Measurements from ENCODE around the gene UPK1A. TPM values are rescaled to one million over a fixed set of nuclear protein-coding genes. Genes with fewer than 3 reads are reported as not detected.

The UPK1A gene
- total and polyA plus RNA-seq, 2 donors (not counting 3 experiments of a cell fraction or from before 2014, with no cell fraction given): not detected

DNA sequence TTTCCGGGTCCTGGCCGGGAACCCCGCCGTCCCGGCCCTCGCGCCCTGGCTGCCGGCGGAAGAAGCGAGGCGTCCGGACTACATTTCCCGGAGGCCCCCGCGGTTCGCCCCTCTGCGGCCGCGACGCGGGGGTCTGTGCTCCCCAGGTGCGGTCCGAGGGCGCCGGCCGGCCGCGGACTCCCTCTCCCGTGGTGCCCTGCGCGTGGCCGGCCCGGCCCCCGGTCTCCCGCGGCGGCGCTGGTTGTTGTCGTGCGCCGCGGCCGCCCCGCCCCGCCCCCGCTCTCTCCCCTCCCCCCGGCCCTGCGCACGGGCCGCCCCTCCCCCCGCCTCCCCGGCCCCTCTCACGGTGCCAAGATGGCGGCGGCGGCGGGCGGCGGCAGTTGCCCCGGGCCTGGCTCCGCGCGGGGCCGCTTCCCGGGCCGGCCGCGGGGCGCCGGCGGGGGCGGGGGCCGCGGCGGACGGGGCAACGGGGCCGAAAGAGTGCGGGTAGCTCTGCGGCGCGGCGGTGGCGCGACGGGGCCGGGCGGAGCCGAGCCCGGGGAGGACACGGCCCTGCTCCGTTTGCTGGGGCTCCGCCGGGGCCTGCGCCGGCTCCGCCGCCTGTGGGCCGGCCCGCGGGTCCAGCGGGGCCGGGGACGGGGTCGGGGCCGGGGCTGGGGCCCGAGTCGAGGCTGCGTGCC is 51.5 kb downstream of the UPK1A start, which contains the start of gene KMT2B:
TSS of gene KMT2B (plus strand) at position 339 of the 680 bp plus-strand sequence. CDS start at position 355, 16 bp downstream.
- dilution Hi-C loops (cut with MboI; ENCODE audit: extremely low pct_ligation_motif_present, low sequenced_read_pairs) (no loop called here), intact Hi-C loops (cut with micrococcal nuclease) (loop anchor here (1.0 kb wide), 11 partner anchors 16 to 366 kb away; partner anchors contain the start of genes PROSER3, PSENEN and U2AF1L4)
- peaks cover 6 to 17% of the 10 kb centered on the region in 2 experiments for H3K36me3 ChIP-seq (ENCODE audit: control insufficient read depth in 2 of 2, extremely low read depth in 1 of 2, insufficient read depth in 2 of 2, low read length in 2 of 2)
- ChIA-PET CTCF (interaction anchor here (1.0 to 1.8 kb wide), 4 partner anchors 15 to 30 kb away, joined by 3 to 7 read pairs (median 4); partner anchors contain the start of genes LIN37, PSENEN and U2AF1L4), POLR2A (no interaction called here)
- H2AFZ ChIP-seq (ENCODE audit: low read depth, low read length): peak within 1 kb of the TSS; percentile 97
- H3K79me2 ChIP-seq (ENCODE audit: control insufficient read depth, insufficient read depth, low read length): peaks cover 30% of the 10 kb centered on the region
- H3K4me3 ChIP-seq (replicated peaks in 1 of 3; ENCODE audit: insufficient read depth in 1 of 3, low read depth in 1 of 3, low read length in 3 of 3): peak within 1 kb of the TSS; percentile 57 to 64 (median 57)
- H3K27me3 ChIP-seq (ENCODE audit: control insufficient read depth in 2 of 2, insufficient read depth in 2 of 2, low read length in 2 of 2): no peaks in the 10 kb centered on the region
- H3K27ac ChIP-seq (ENCODE audit: insufficient read depth, low read depth, low read length): peak within 1 kb of the TSS; percentile 36
- no peaks in the 10 kb centered on the region for H3K9me3 ChIP-seq (replicated peaks; ENCODE audit: control insufficient read depth, insufficient read depth, low read length)
- H3K4me2 ChIP-seq (ENCODE audit: insufficient read depth, low read length): peak within 1 kb of the TSS; percentile 61
- TF ChIP-seq POLR2AphosphoS5 (IDR thresholded peaks at IDR 0.05; ENCODE audit: insufficient read depth, low read depth, low read length) (peak; percentile 30), JUN (IDR thresholded peaks at IDR 0.05; ENCODE audit: borderline replicate concordance, insufficient read depth, insufficient read length, low read depth) (no peak)
- BruUV-seq (replicated peaks): no TSS peak
- peaks cover 17% of the 10 kb centered on the region for H3K4me1 ChIP-seq (ENCODE audit: control insufficient read depth, extremely low read depth, insufficient read depth, low read length)
- H3K9ac ChIP-seq (replicated peaks; ENCODE audit: extremely low read depth, insufficient read depth, low read length): peak within 1 kb of the TSS; percentile 62
- DNase-seq (ENCODE audit: low read depth, low spot score) (no peak), FAIRE-seq (no peak)
- no peaks in the 10 kb centered on the region for H3K9me1 ChIP-seq (replicated peaks; ENCODE audit: control insufficient read depth, extremely low read depth, insufficient read depth, low read length)
- no peaks in the 10 kb centered on the region for H4K20me1 ChIP-seq (replicated peaks; ENCODE audit: control insufficient read depth, extremely low read depth, insufficient read depth, low read length)

DNA sequence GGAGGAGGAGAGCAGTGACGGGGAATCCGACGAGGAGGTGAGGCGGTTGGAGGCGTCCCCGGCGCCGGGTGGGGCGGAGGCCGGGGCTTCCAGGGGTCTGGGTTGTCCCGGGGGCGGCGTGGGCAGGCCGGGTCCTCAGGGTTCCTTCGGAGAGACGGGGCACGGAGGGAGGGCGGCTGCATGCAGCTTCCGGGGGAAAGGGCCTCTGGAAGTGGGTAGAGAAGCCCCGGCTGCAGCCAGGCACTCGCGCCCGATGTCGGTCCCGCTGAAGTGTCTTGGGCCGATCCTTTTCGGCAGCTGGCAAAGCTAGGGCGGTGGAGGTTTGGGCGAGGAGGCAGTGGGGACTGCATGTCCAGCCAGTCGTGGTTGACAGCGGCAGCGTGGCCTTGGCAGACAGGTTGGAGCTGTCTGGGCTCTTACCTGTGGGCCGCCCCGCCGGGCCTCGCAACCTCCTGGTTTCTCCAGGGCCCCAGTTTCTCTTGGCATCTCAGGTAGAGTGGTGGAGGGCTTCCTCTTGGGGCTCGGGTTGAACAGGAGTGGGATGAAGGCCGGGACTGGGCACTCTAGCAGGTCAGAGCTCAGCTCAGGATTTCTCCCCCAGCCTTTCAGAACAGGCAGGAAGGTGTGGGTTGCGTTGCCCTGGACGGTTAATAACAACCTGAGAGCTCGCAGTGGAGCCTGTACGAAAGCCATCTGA is 52.2 kb downstream of the UPK1A start:
- Histone ChIP-seq H3K4me2 (ENCODE audit: insufficient read depth, low read length) (peak overlapping the region; percentile 44), H3K27ac (ENCODE audit: insufficient read depth, low read depth, low read length) (no peak overlapping the region), H3K27me3 (ENCODE audit: control insufficient read depth in 2 of 2, insufficient read depth in 2 of 2, low read length in 2 of 2) (no peaks in the 10 kb centered on the region), H3K36me3 (ENCODE audit: control insufficient read depth in 2 of 2, extremely low read depth in 1 of 2, insufficient read depth in 2 of 2, low read length in 2 of 2) (peaks cover 6 to 24% of the 10 kb centered on the region in 2 experiments), H3K79me2 (ENCODE audit: control insufficient read depth, insufficient read depth, low read length) (peaks cover 30% of the 10 kb centered on the region), H3K9ac (replicated peaks; ENCODE audit: extremely low read depth, insufficient read depth, low read length) (peak overlapping the region; percentile 62), H2AFZ (ENCODE audit: low read depth, low read length) (no peak overlapping the region), H3K9me1 (replicated peaks; ENCODE audit: control insufficient read depth, extremely low read depth, insufficient read depth, low read length) (no peaks in the 10 kb centered on the region), H3K9me3 (replicated peaks; ENCODE audit: control insufficient read depth, insufficient read depth, low read length) (no peaks in the 10 kb centered on the region), H3K4me3 (replicated peaks in 1 of 3; ENCODE audit: insufficient read depth in 1 of 3, low read depth in 1 of 3, low read length in 3 of 3) (peak overlapping the region; percentile 57 to 64 (median 57)), H3K4me1 (ENCODE audit: control insufficient read depth, extremely low read depth, insufficient read depth, low read length) (peaks cover 17% of the 10 kb centered on the region), H4K20me1 (replicated peaks; ENCODE audit: control insufficient read depth, extremely low read depth, insufficient read depth, low read length) (no peaks in the 10 kb centered on the region)
- TF ChIP-seq JUN (IDR thresholded peaks at IDR 0.05; ENCODE audit: borderline replicate concordance, insufficient read depth, insufficient read length, low read depth): no peak
- TF ChIP-seq MYC (IDR thresholded peaks at IDR 0.05; ENCODE audit: low read depth, low read length): no peak
- no peak for TF ChIP-seq FOS (IDR thresholded peaks at IDR 0.05; ENCODE audit: borderline replicate concordance, insufficient read depth, low read length)
- TF ChIP-seq, protein P1, sequence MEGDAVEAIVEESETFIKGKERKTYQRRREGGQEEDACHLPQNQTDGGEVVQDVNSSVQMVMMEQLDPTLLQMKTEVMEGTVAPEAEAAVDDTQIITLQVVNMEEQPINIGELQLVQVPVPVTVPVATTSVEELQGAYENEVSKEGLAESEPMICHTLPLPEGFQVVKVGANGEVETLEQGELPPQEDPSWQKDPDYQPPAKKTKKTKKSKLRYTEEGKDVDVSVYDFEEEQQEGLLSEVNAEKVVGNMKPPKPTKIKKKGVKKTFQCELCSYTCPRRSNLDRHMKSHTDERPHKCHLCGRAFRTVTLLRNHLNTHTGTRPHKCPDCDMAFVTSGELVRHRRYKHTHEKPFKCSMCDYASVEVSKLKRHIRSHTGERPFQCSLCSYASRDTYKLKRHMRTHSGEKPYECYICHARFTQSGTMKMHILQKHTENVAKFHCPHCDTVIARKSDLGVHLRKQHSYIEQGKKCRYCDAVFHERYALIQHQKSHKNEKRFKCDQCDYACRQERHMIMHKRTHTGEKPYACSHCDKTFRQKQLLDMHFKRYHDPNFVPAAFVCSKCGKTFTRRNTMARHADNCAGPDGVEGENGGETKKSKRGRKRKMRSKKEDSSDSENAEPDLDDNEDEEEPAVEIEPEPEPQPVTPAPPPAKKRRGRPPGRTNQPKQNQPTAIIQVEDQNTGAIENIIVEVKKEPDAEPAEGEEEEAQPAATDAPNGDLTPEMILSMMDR (IDR thresholded peaks at IDR 0.05; ENCODE audit: extremely low read depth in 1 of 2, insufficient read depth in 1 of 2, low read depth in 1 of 2, low read length in 2 of 2): no peak
- no peak for TF ChIP-seq GATA2 (IDR thresholded peaks at IDR 0.05; ENCODE audit: insufficient read depth, insufficient read length, low read depth, low read length)
- TF ChIP-seq POLR2A (IDR thresholded peaks at IDR 0.05; ENCODE audit: low read depth, low read length): no peak
- TF ChIP-seq, protein P2, sequence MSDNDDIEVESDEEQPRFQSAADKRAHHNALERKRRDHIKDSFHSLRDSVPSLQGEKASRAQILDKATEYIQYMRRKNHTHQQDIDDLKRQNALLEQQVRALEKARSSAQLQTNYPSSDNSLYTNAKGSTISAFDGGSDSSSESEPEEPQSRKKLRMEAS (IDR thresholded peaks at IDR 0.05; ENCODE audit: insufficient read depth, insufficient read length): no peak
- no peak for TF ChIP-seq POLR2AphosphoS5 (IDR thresholded peaks at IDR 0.05; ENCODE audit: insufficient read depth, low read depth, low read length)
- no peak for TF ChIP-seq EZH2 (IDR thresholded peaks at IDR 0.05; ENCODE audit: borderline replicate concordance, low read depth, low read length, severe bottlenecking)
- POLR2A ChIA-PET: no interaction called here
- BruUV-seq (replicated peaks): TSS peak; percentile 18
- FAIRE-seq (peak; percentile 67), DNase-seq (ENCODE audit: low read depth, low spot score) (peak; percentile 25)
- dilution Hi-C loops (cut with MboI; ENCODE audit: extremely low pct_ligation_motif_present, low sequenced_read_pairs) (no loop called here), intact Hi-C loops (cut with micrococcal nuclease) (no loop called here)
- CTCF ChIA-PET: interaction anchor here (0.5 to 1.8 kb wide), 5 partner anchors 16 to 362 kb away, joined by 3 to 7 read pairs (median 3); partner anchors contain the start of genes LIN37, PSENEN and U2AF1L4
